Lung (tissue), 12 donors: Measurements from ENCODE around the gene ZDHHC16. TPM values are rescaled to one million over a fixed set of nuclear protein-coding genes. Genes with fewer than 3 reads are reported as not detected.
"Not testable (repeated sequence)": the region's sequence is repeated elsewhere in the genome, so short reads cannot be mapped to it uniquely, and the experiment has no call there.

Experiments
- ATAC-seq: fragments of 200-7000 bp; cut with Tn5 transposase; one replicate; pipeline ENCODE4 v1.9.1; 2020; ENCODE audit warnings: moderate number of reproducible peaks; ENCODE audit not compliant: insufficient read depth, low FRiP score
- DNase-seq, 3 donors: peaks; one replicate each; pipeline ENCODE4 v3.0.0-alpha.2; 2013 to 2017
- H3K27ac ChIP-seq, 2 donors: one replicate each; pipeline ENCODE4 v1.5.1; 2013; ENCODE audit warnings: mild to moderate bottlenecking in 2 of 2, moderate library complexity in 2 of 2, control low read depth in 1 of 2, inconsistent platforms in 1 of 2, low read depth in 1 of 2, low read length in 1 of 2
- H3K27me3 ChIP-seq, 3 donors: one replicate each; pipeline ENCODE4 v1.5.1; 2013; ENCODE audit warnings: low read length in 2 of 3; ENCODE audit not compliant: control insufficient read depth in 3 of 3, insufficient read depth in 3 of 3
- H3K36me3 ChIP-seq, 4 donors: one replicate each; pipeline ENCODE4 v1.5.1; 2013; ENCODE audit warnings: low read length in 4 of 4, mild to moderate bottlenecking in 1 of 4, moderate library complexity in 1 of 4; ENCODE audit not compliant: control insufficient read depth in 4 of 4, insufficient read depth in 4 of 4
- H3K4me1 ChIP-seq, 5 donors: one replicate each; pipeline ENCODE4 v1.5.1; 2013; ENCODE audit warnings: low read length in 5 of 5, mild to moderate bottlenecking in 2 of 5, moderate library complexity in 1 of 5; ENCODE audit not compliant: control insufficient read depth in 5 of 5, insufficient read depth in 5 of 5
- H3K4me3 ChIP-seq: one replicate; pipeline ENCODE4 v1.5.1; 2013; ENCODE audit warnings: mild to moderate bottlenecking, control low read depth, moderate library complexity
- H3K9ac ChIP-seq, 2 donors: one replicate each; pipeline ENCODE4 v1.5.1; 2013; ENCODE audit warnings: low read length in 2 of 2, control low read depth in 1 of 2; ENCODE audit not compliant: insufficient read depth in 1 of 2
- H3K9me3 ChIP-seq, 4 donors: one replicate each; pipeline ENCODE4 v1.5.1; 2013; ENCODE audit warnings: low read length in 3 of 4, mild to moderate bottlenecking in 1 of 4, moderate library complexity in 1 of 4; ENCODE audit not compliant: control insufficient read depth in 4 of 4, insufficient read depth in 3 of 4
- WGBS, 2 donors: extraction: QIAGEN DNeasy Blood & Tissue Kit; methylation state at CpG; one replicate each; pipeline ENCODE4 v1.1.7; 2013; 5-methylcytosine and 5-hydroxymethylcytosine counted together
- polyA plus RNA-seq, 2 donors: library from polyadenylated mRNA; stranded (reverse); fragments of 200-250 nt; gene quantifications; one replicate each; pipeline ENCODE4 v1.2.1, GENCODE V29; 2013
- total RNA-seq, 2 donors: library from RNA; depleted of rRNA in 1 of 2; stranded (reverse); fragments of >200 nt in 1 of 2; gene quantifications; one replicate each; pipeline ENCODE4 v1.2.1, GENCODE V29; 2014 to 2021
- TF ChIP-seq, protein P1 (sequence below): IDR thresholded peaks from 2 replicates; pipeline ENCODE4 v1.5.1; 2012; ENCODE audit warnings: mild to moderate bottlenecking; ENCODE audit errors: control extremely low read depth, extremely low read depth
- donor health status: control.
- donor health status: control.
- donor health status: Bipolar disorder and iron deficiency.
- donor health status: healthy.
- donor health status: DM: yes; HTN: yes; CAD: no.

The ZDHHC16 gene
- total and polyA plus RNA-seq, 4 donors = 35.5 to 63.3 (median 49.0) TPM

DNA sequence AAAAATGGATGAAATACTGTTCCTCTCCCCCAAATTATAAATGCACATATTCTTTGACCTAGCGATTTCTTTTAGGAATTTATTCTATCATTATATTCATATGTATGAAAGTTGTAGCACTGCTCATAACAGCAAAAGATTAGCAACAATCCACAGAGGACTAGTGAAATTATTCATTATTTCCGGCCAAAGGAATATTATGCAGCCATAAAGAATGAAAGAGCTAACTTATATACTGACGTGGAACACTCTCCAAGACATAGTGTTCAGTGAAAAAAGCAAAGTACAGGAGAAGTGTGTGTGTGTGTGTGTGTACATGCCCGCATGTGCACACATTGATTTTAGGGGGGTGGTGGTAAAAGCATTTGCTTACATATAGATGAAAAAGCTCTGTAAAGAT, 28.9 kb downstream of the ZDHHC16 start:
- no peak overlapping the region for H3K27ac ChIP-seq
- WGBS, 2 donors = 96 to 99% methylated on average over 4 of the region's 4 CpGs

DNA sequence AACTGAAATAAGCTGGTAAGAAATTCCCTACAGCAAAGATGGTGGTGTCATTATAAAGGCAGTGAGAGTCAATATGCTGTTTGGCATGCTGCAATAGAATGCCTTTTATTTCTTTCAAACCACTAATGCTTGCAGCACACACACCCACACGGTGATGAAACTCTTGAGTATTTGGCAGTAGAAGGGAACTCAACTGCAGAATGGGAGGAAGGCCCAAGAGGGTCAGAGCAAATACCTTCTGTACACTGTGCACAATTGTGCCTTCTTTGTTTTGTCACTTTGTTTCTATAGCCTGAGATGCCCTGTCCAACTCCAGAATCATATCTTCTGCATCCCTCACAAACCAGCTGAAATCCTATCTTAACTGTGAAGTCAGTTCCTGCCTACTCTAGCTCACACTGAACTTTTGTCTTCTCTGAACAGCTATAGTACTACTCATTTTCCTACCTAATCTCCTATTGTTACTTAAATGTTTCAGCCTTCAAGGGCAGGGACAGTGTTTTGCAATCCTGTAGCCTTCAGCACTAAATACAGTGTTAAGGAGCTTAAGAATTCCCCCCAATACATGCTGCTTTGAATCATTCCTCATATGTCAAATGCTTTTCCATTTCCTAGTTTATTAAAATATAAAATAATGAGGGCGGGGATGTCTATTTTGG, 30.1 kb downstream of the ZDHHC16 start:
- Histone ChIP-seq H3K9me3 (peaks cover 0 to 2% (median 0%) of the 10 kb centered on the region in 4 donors), H3K4me1 (peaks cover 0 to 2% (median 0%) of the 10 kb centered on the region in 5 donors), H3K36me3 (peaks cover 36 to 51% (median 45%) of the 10 kb centered on the region in 4 donors), H3K4me3 (no peak overlapping the region), H3K9ac (no peak overlapping the region), H3K27me3 (no peaks in the 10 kb centered on the region), H3K27ac (no peak overlapping the region)
- TF ChIP-seq, protein P1, sequence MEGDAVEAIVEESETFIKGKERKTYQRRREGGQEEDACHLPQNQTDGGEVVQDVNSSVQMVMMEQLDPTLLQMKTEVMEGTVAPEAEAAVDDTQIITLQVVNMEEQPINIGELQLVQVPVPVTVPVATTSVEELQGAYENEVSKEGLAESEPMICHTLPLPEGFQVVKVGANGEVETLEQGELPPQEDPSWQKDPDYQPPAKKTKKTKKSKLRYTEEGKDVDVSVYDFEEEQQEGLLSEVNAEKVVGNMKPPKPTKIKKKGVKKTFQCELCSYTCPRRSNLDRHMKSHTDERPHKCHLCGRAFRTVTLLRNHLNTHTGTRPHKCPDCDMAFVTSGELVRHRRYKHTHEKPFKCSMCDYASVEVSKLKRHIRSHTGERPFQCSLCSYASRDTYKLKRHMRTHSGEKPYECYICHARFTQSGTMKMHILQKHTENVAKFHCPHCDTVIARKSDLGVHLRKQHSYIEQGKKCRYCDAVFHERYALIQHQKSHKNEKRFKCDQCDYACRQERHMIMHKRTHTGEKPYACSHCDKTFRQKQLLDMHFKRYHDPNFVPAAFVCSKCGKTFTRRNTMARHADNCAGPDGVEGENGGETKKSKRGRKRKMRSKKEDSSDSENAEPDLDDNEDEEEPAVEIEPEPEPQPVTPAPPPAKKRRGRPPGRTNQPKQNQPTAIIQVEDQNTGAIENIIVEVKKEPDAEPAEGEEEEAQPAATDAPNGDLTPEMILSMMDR = no peak
- peak; percentile 57 for ATAC-seq
- WGBS, 2 donors = 64 to 68% methylated on average over 2 of the region's 2 CpGs
- no peak for DNase-seq

More for the DNA sequence above, 28.9 kb downstream of the ZDHHC16 start:
- Histone ChIP-seq H3K36me3 (peaks cover 40 to 52% (median 46%) of the 10 kb centered on the region in 4 donors), H3K9ac (no peak overlapping the region), H3K9me3 (peaks cover 0 to 1% (median 0%) of the 10 kb centered on the region in 4 donors), H3K4me3 (no peak overlapping the region), H3K27me3 (no peaks in the 10 kb centered on the region), H3K4me1 (peaks cover 0 to 2% (median 0%) of the 10 kb centered on the region in 5 donors)
- TF ChIP-seq, protein P1 = no peak
- DNase-seq (no peak), ATAC-seq (no peak)

DNA sequence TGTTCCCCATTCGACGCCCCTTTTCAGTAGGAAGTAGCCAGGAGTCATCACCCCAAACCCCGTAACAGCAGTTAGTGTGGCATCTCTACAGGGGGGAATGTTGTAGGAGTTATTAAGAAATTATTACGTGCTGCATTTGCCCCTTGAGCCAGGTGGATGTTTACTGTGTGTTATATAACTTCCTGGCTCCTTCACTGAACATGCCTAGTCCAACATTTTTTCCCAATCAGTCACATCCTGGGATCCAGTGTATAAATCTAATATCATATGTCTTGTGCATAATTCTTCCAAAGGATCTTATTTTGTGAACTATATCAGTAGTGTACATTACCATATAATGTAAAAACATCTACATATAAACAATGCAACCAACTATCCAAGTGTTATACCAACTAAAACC, 33.4 kb downstream of the ZDHHC16 start:
- H3K4me3 ChIP-seq, H3K4me1 ChIP-seq, DNase-seq, ATAC-seq, H3K9me3 ChIP-seq, H3K9ac ChIP-seq, H3K27me3 ChIP-seq, H3K27ac ChIP-seq: not testable (repeated sequence)
- 80 to 89% methylated on average over 4 of the region's 4 CpGs for WGBS, 2 donors
- H3K36me3 ChIP-seq = peaks cover 26 to 52% (median 38%) of the 10 kb centered on the region in 4 donors

DNA sequence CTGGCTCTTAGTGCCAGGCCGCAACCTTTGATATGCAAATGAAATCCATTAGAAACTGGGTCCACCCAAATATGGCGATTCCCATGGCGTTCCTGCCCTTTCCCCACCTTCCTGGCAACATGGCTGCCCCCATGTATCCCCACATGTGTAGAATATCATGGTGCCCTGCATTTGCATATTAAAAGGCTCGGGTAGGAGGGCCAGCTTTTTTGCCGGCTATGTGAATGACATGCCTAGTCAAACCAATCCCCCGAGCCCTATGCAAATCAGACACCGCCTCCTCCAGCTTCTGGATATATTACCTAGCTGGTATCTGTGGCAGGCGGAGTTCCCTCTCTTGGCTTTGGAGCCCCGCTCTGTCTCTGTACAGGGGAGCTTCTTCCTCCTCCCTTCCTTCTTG, 34.0 kb downstream of the ZDHHC16 start:
- ATAC-seq = no peak
- H3K36me3 ChIP-seq = peaks cover 25 to 52% (median 37%) of the 10 kb centered on the region in 4 donors

More for the DNA sequence above, 34.0 kb downstream of the ZDHHC16 start:
- no peak overlapping the region for H3K4me3 ChIP-seq
- 82 to 85% methylated on average over 9 of the region's 9 CpGs for WGBS, 2 donors
- H3K9ac ChIP-seq = no peak overlapping the region
- no peak overlapping the region for H3K27ac ChIP-seq
- H3K4me1 ChIP-seq = peaks cover 0 to 2% (median 0%) of the 10 kb centered on the region in 5 donors
- no peak for DNase-seq
- no peaks in the 10 kb centered on the region for H3K27me3 ChIP-seq
- peaks cover 0 to 2% (median 0%) of the 10 kb centered on the region in 4 donors for H3K9me3 ChIP-seq
- TF ChIP-seq, protein P1 = no peak
